Ascending aorta (tissue), 2 donors: ENCODE results near the gene CPSF3. TPM values are rescaled to one million over a fixed set of nuclear protein-coding genes. Genes with fewer than 3 reads are reported as not detected.

Source experiments
- DNase-seq, 2 donors: peaks; one replicate each; pipeline ENCODE4 v3.0.0-alpha.2; 2019; ENCODE audit warnings: low spot score in 2 of 2
- H3K27ac ChIP-seq, 2 donors: fragments of 200-600 bp; sonication (generic); one replicate each; pipeline ENCODE4 v1.5.1; 2016 to 2017; ENCODE audit warnings: mild to moderate bottlenecking in 1 of 2
- H3K27me3 ChIP-seq: fragments of 200-600 bp; sonication (generic); one replicate; pipeline ENCODE4 v1.5.1; 2017
- H3K36me3 ChIP-seq, 2 donors: fragments of 200-600 bp; sonication (generic); one replicate each; pipeline ENCODE4 v1.5.1; 2016
- H3K4me1 ChIP-seq, 2 donors: fragments of 200-600 bp; sonication (generic); one replicate each; pipeline ENCODE4 v1.5.1; 2016 to 2017; ENCODE audit warnings: mild to moderate bottlenecking in 1 of 2
- H3K4me3 ChIP-seq, 2 donors: fragments of 200-600 bp; sonication (generic); one replicate each; pipeline ENCODE4 v1.5.1; 2016 to 2017; ENCODE audit warnings: mild to moderate bottlenecking in 1 of 2
- H3K9me3 ChIP-seq, 2 donors: fragments of 200-600 bp; sonication (generic); one replicate each; pipeline ENCODE4 v1.5.1; 2016
- intact Hi-C: fragments of 100-400 bp; cut with DNase I; formaldehyde crosslinking; loops from one replicate; pipeline ENCODE4 v1.15.1; 2023
- total RNA-seq: library from RNA; depleted of rRNA; stranded (reverse); fragments of >200 nt; gene quantifications from one replicate; pipeline ENCODE4 v1.1.0, GENCODE V29; 2016
- TF ChIP-seq, protein P1 (sequence below), 3 experiments: fragments of 200-600 bp in 2 of 3; fragments of 450-650 bp in 1 of 3; sonication (generic) in 2 of 3; IDR thresholded peaks; one replicate each; pipeline ENCODE4 v1.5.1; 2016 to 2019; ENCODE audit warnings: antibody characterized with exemption in 3 of 3, mild to moderate bottlenecking in 1 of 3, moderate library complexity in 1 of 3

The CPSF3 gene
- total RNA-seq, 1 donor from 2014 or later = 5.3 TPM

DNA sequence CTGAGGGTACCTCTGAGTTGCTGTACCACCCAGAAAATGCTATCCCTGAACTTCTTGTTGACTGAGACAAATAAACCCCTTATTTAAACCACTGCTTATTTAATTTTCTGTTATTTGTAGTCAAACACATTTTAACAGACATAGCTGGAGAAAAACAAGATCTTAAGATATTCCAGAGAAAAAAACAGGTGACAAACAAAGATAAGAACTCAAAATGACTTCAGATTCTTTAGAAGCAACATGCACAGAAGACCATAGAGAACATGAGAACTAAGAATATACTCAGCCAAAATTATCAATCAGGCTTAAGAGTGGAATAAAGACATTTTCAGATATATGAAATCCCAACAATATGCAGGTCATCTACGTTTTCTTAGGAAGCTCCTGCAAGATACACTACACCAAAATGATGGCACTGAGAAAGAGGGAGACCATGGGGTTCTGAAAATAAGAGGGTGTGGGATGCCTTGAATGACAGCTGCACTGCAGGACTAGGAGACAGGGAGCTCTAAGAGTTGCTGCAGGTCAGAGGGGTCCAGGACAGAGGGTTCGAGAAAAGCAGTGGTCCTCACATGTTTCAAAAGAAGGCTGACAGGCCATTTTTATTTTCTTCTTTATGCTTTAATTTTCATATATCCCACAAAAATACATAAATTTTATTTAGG, 93.8 kb downstream of the CPSF3 start:
- H3K36me3 ChIP-seq = peaks cover 58 to 64% of the 10 kb centered on the region in 2 donors
- TF ChIP-seq, protein P1, sequence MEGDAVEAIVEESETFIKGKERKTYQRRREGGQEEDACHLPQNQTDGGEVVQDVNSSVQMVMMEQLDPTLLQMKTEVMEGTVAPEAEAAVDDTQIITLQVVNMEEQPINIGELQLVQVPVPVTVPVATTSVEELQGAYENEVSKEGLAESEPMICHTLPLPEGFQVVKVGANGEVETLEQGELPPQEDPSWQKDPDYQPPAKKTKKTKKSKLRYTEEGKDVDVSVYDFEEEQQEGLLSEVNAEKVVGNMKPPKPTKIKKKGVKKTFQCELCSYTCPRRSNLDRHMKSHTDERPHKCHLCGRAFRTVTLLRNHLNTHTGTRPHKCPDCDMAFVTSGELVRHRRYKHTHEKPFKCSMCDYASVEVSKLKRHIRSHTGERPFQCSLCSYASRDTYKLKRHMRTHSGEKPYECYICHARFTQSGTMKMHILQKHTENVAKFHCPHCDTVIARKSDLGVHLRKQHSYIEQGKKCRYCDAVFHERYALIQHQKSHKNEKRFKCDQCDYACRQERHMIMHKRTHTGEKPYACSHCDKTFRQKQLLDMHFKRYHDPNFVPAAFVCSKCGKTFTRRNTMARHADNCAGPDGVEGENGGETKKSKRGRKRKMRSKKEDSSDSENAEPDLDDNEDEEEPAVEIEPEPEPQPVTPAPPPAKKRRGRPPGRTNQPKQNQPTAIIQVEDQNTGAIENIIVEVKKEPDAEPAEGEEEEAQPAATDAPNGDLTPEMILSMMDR (IDR thresholded peaks at IDR 0.05) = no peak
- intact Hi-C loops = no loop called here

DNA sequence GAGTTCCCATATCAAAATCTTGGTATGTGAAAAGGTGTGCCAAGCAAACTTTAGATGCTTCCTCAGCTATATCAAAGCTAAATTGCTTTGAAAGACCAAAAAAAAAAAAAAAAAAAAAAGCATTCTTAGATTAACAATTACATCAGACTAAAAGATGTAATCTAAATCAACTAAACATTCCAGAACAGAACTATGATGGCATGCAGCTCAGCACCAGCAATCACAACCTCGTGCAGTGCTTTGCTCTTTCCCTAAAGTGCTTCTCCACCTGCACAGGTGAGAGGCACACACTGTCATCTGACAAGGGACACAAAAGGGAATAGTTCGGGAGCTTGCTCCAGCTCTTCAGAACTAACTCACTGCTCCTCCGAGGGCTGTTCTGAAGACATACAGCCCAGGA, 94.7 kb downstream of the CPSF3 start:
- no peaks in the 10 kb centered on the region for H3K27me3 ChIP-seq
- no peak overlapping the region for H3K4me3 ChIP-seq
- DNase-seq = no peak
- H3K9me3 ChIP-seq = no peaks in the 10 kb centered on the region
- peaks cover 51 to 59% of the 10 kb centered on the region in 2 donors for H3K36me3 ChIP-seq
- intact Hi-C loops = no loop called here
- H3K4me1 ChIP-seq = no peaks in the 10 kb centered on the region
- TF ChIP-seq, protein P1 (IDR thresholded peaks at IDR 0.05) = no peak
- H3K27ac ChIP-seq = no peak overlapping the region

More for the DNA sequence above, 93.8 kb downstream of the CPSF3 start:
- H3K27ac ChIP-seq = no peak overlapping the region
- DNase-seq = no peak
- H3K4me3 ChIP-seq = no peak overlapping the region
- H3K4me1 ChIP-seq = no peaks in the 10 kb centered on the region
- H3K9me3 ChIP-seq = no peaks in the 10 kb centered on the region
- H3K27me3 ChIP-seq = no peaks in the 10 kb centered on the region

DNA sequence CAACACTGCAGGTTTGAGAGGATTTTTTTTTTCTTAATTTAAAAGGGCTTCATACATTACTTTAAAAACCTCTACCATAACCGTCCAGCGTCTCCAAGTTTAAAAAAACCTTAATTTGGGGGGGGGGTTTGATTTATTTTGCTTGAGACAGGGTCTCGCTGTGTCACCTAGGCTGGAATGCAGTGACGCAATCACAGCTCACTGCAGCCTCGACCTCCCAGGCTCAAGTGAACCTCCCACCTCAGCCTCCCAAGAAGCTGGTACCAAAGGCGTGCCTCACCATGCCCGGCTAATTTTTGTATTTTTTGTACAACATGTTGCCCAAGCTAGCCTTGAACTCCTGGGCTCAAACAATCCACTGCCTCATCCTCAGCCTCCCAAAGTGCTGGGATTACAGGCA, 95.3 kb downstream of the CPSF3 start:
- no peak overlapping the region for H3K27ac ChIP-seq
- no peak for DNase-seq
- no peak overlapping the region for H3K4me3 ChIP-seq
- intact Hi-C loops = no loop called here
- H3K36me3 ChIP-seq = peaks cover 48 to 60% of the 10 kb centered on the region in 2 donors
- no peaks in the 10 kb centered on the region for H3K27me3 ChIP-seq
- no peaks in the 10 kb centered on the region for H3K9me3 ChIP-seq
- TF ChIP-seq, protein P1 (IDR thresholded peaks at IDR 0.05) = no peak
- no peaks in the 10 kb centered on the region for H3K4me1 ChIP-seq

DNA sequence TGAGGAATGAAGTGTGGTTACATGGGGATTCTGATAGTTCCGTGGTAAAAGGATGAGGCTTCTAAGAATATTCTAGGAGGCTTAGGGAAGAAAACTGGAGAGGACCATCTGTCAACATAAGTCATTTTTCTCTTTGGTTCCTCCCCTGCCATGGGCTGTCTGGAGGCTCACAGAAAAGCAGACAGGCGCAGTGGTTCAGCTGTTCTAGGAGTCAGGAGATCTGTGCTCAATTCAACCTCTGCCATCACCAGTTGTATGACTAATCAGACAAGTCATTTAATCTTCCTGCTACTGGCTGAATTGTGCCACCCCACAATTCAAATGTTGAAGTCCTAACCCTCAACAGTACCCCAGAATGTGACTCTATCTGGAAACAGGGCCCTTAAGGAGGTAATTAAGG, 95.8 kb downstream of the CPSF3 start:
- H3K9me3 ChIP-seq = no peaks in the 10 kb centered on the region
- H3K4me1 ChIP-seq = no peaks in the 10 kb centered on the region
- no peak for DNase-seq
- intact Hi-C loops = no loop called here
- H3K4me3 ChIP-seq = no peak overlapping the region
- peaks cover 50 to 64% of the 10 kb centered on the region in 2 donors for H3K36me3 ChIP-seq
- no peaks in the 10 kb centered on the region for H3K27me3 ChIP-seq
- TF ChIP-seq, protein P1 (IDR thresholded peaks at IDR 0.05) = no peak
- H3K27ac ChIP-seq = no peak overlapping the region

Other genes with a start within 250 kb of the CPSF3 start
- gene ASAP2, start 216.8 kb upstream of the CPSF3 start, total RNA-seq = 56.9 TPM
- gene ITGB1BP1, start 126 bp upstream of the CPSF3 start, total RNA-seq = 25.4 TPM
- gene IAH1, start 50.9 kb downstream of the CPSF3 start, total RNA-seq = 86.0 TPM
- gene ADAM17, start 132.2 kb downstream of the CPSF3 start, total RNA-seq = 16.4 TPM
- gene YWHAQ, start 207.3 kb downstream of the CPSF3 start, total RNA-seq = 172 TPM